ENCODE measurements around the gene NME5. TPM values are rescaled to one million over a fixed set of nuclear protein-coding genes. Genes with fewer than 3 reads are reported as not detected.

Gene NME5
- total and polyA plus RNA-seq, 10 donors = 0.13 to 1.3 (median 0.51) TPM; not detected in 4

- Histone ChIP-seq H3K36me3 (peaks cover 0 to 57% (median 17%) of the 10 kb centered on the region in 6 donors), H3K27ac (peak within 1 kb of the TSS; percentile 66 to 91 (median 85)), H3K4me1 (peaks cover 18 to 63% (median 39%) of the 10 kb centered on the region in 6 donors), H3K4me3 (peak within 1 kb of the TSS; percentile 43 to 97 (median 88)), H3K27me3 (replicated peaks in 1 of 7) (no peaks in the 10 kb centered on the region), H3K9me3 (no peaks in the 10 kb centered on the region)
- WGBS, 5 donors = 0 to 1% (median 0%) methylated on average over 39 to 41 of the region's 41 CpGs
- intact Hi-C loops (cut with DNase I; ENCODE audit: low total_unique reads) = no loop called here
- peak; percentile 94 for DNase-seq
- TF ChIP-seq CTCF (IDR thresholded peaks at IDR 0.05 in 8 of 11, conservative IDR thresholded peaks at IDR 0.05 in 3 of 11) (peak in 1 of 11 experiments; percentile 20), POLR2A (IDR thresholded peaks at IDR 0.05) (peak in 2 of 3 donors; percentile 19 to 34), POLR2AphosphoS5 (IDR thresholded peaks at IDR 0.05) (peak; percentile 48 to 95 (median 81))
Observed at GRCh38 chr5:138178516-138179276, 39.5 kb upstream of the NME5 start, which contains the start of the genes BRD8 and KIF20A. TSS of gene BRD8 (minus strand) at chr5:138178630. CDS start at chr5:138178614, 16 bp downstream. TSS of gene KIF20A (plus strand) at chr5:138179112. CDS start at chr5:138179681, 569 bp downstream.

GRCh38 chr5:138177941-138178515, 38.8 kb upstream of the NME5 start:
- H3K36me3 ChIP-seq = peaks cover 0 to 57% (median 24%) of the 10 kb centered on the region in 6 donors
- H3K4me3 ChIP-seq = peak overlapping the region; percentile 43 to 97 (median 88)
- no peaks in the 10 kb centered on the region for H3K9me3 ChIP-seq
- no peaks in the 10 kb centered on the region for H3K27me3 ChIP-seq (replicated peaks in 1 of 7)
- peak overlapping the region; percentile 66 to 91 (median 85) for H3K27ac ChIP-seq
- TF ChIP-seq CTCF (IDR thresholded peaks at IDR 0.05 in 8 of 11, conservative IDR thresholded peaks at IDR 0.05 in 3 of 11) = no peak
- TF ChIP-seq POLR2A (IDR thresholded peaks at IDR 0.05) = no peak
- no peak for TF ChIP-seq POLR2AphosphoS5 (IDR thresholded peaks at IDR 0.05)
- intact Hi-C loops (cut with DNase I; ENCODE audit: low total_unique reads) = no loop called here
- WGBS, 5 donors = 0 to 1% (median 0%) methylated on average over 16 of the region's 16 CpGs
- no peak for DNase-seq
- peaks cover 18 to 70% (median 41%) of the 10 kb centered on the region in 6 donors for H3K4me1 ChIP-seq

- peaks cover 0 to 26% (median 2%) of the 10 kb centered on the region in 6 donors for H3K4me1 ChIP-seq
- no peak overlapping the region for H3K4me3 ChIP-seq
- H3K9me3 ChIP-seq = no peaks in the 10 kb centered on the region
- TF ChIP-seq CTCF (IDR thresholded peaks at IDR 0.05 in 8 of 11, conservative IDR thresholded peaks at IDR 0.05 in 3 of 11) (no peak), POLR2A (IDR thresholded peaks at IDR 0.05) (no peak), POLR2AphosphoS5 (IDR thresholded peaks at IDR 0.05) (no peak)
- H3K27ac ChIP-seq = no peak overlapping the region
- no peak for DNase-seq
- intact Hi-C loops (cut with DNase I; ENCODE audit: low total_unique reads) = no loop called here
- H3K27me3 ChIP-seq (replicated peaks in 1 of 7) = no peaks in the 10 kb centered on the region
- peaks cover 10 to 100% (median 99%) of the 10 kb centered on the region in 6 donors for H3K36me3 ChIP-seq
Observed at GRCh38 chr5:138170299-138170698, 31.1 kb upstream of the NME5 start.

- DNase-seq = no peak
- H3K4me1 ChIP-seq = peaks cover 0 to 14% (median 2%) of the 10 kb centered on the region in 6 donors
- H3K9me3 ChIP-seq = no peaks in the 10 kb centered on the region
- 84 to 95% (median 88%) methylated on average over 5 of the region's 5 CpGs for WGBS, 5 donors
- TF ChIP-seq CTCF (IDR thresholded peaks at IDR 0.05 in 8 of 11, conservative IDR thresholded peaks at IDR 0.05 in 3 of 11) (no peak), POLR2AphosphoS5 (IDR thresholded peaks at IDR 0.05) (no peak), POLR2A (IDR thresholded peaks at IDR 0.05) (no peak)
- no peak overlapping the region for H3K27ac ChIP-seq
- peaks cover 19 to 100% (median 99%) of the 10 kb centered on the region in 6 donors for H3K36me3 ChIP-seq
- intact Hi-C loops (cut with DNase I; ENCODE audit: low total_unique reads) = no loop called here
- no peaks in the 10 kb centered on the region for H3K27me3 ChIP-seq (replicated peaks in 1 of 7)
- no peak overlapping the region for H3K4me3 ChIP-seq
Observed at GRCh38 chr5:138169124-138169523, 29.9 kb upstream of the NME5 start.
